Uterus (tissue), 4 donors: ENCODE data around the gene HSPG2. TPM values are rescaled to one million over a fixed set of nuclear protein-coding genes. Genes with fewer than 3 reads are reported as not detected.

Experiments used
- DNase-seq, 2 donors: peaks; one replicate each; pipeline ENCODE4 v3.0.0-alpha.2; 2019 to 2020
- H3K27ac ChIP-seq, 2 donors: fragments of 200-600 bp; sonication (generic); 1 replicate in 1 of 2; 2 replicates in 1 of 2; pipeline ENCODE4 v1.5.1; 2016 to 2018
- H3K27me3 ChIP-seq, 2 donors: fragments of 200-600 bp; sonication (generic); one replicate each; pipeline ENCODE4 v1.5.1; 2018 to 2019; ENCODE audit warnings: control low read depth in 1 of 2
- H3K36me3 ChIP-seq, 2 donors: fragments of 200-600 bp; sonication (generic); one replicate each; pipeline ENCODE4 v1.5.1; 2019; ENCODE audit warnings: control low read depth in 1 of 2
- H3K4me1 ChIP-seq, 2 donors: fragments of 200-600 bp; sonication (generic); one replicate each; pipeline ENCODE4 v1.5.1; 2018 to 2019; ENCODE audit warnings: control low read depth in 1 of 2
- H3K4me3 ChIP-seq, 2 donors: fragments of 200-600 bp; sonication (generic); 1 replicate in 1 of 2; 2 replicates in 1 of 2; pipeline ENCODE4 v1.5.1; 2018 to 2019; ENCODE audit warnings: mild to moderate bottlenecking in 1 of 2
- H3K9me3 ChIP-seq, 2 donors: fragments of 200-600 bp; sonication (generic); one replicate each; pipeline ENCODE4 v1.5.1; 2019; ENCODE audit warnings: control low read depth in 1 of 2
- CTCF ChIP-seq, 4 experiments: fragments of 200-600 bp in 2 of 4; fragments of 450-650 bp in 2 of 4; sonication (generic) in 2 of 4; IDR thresholded peaks; one replicate each; pipeline ENCODE4 v1.5.1; 2016 to 2019; ENCODE audit warnings: antibody characterized with exemption in 4 of 4, mild to moderate bottlenecking in 2 of 4, moderate library complexity in 1 of 4
- POLR2A ChIP-seq, 2 donors: fragments of 450-650 bp; IDR thresholded peaks; one replicate each; pipeline ENCODE4 v1.6.1; 2016; ENCODE audit warnings: antibody characterized with exemption in 2 of 2, mild to moderate bottlenecking in 1 of 2, moderate library complexity in 1 of 2
- intact Hi-C: fragments of 100-400 bp; cut with DNase I; formaldehyde crosslinking; loops from one replicate; pipeline ENCODE4 v1.15.1; 2023; ENCODE audit warnings: low total_unique reads
- total RNA-seq, 4 donors: library from RNA; depleted of rRNA in 3 of 4; stranded (reverse); fragments of >200 nt in 3 of 4; gene quantifications; one replicate each; pipeline versions ENCODE4 v1.1.0 to v1.2.4, GENCODE V29; 2014 to 2023
- donor health status: DM: yes; HTN: yes; CAD: no.

Gene HSPG2
- total RNA-seq, 4 donors from 2014 or later = 96.8 to 677 (median 290) TPM

GRCh38 chr1:21814241-21814918 is 122.7 kb downstream of the HSPG2 start:
- TF ChIP-seq POLR2A (IDR thresholded peaks at IDR 0.05) (no peak), CTCF (IDR thresholded peaks at IDR 0.05) (peak in 3 of 4 experiments; percentile 27 to 48 (median 36))
- intact Hi-C loops = no loop called here
- DNase-seq = no peak
- no peak overlapping the region for H3K4me3 ChIP-seq
- no peaks in the 10 kb centered on the region for H3K36me3 ChIP-seq
- no peaks in the 10 kb centered on the region for H3K9me3 ChIP-seq
- no peak overlapping the region for H3K27ac ChIP-seq
- H3K4me1 ChIP-seq = peaks cover 0 to 4% of the 10 kb centered on the region in 2 donors
- H3K27me3 ChIP-seq = peaks cover 0 to 10% of the 10 kb centered on the region in 2 donors

- Histone ChIP-seq H3K27ac (no peak overlapping the region), H3K36me3 (no peaks in the 10 kb centered on the region), H3K27me3 (peaks cover 0 to 10% of the 10 kb centered on the region in 2 donors), H3K4me3 (no peak overlapping the region), H3K9me3 (no peaks in the 10 kb centered on the region), H3K4me1 (peaks cover 0 to 4% of the 10 kb centered on the region in 2 donors)
- TF ChIP-seq CTCF (IDR thresholded peaks at IDR 0.05) = no peak
- TF ChIP-seq POLR2A (IDR thresholded peaks at IDR 0.05) = no peak
- DNase-seq = no peak
- intact Hi-C loops = no loop called here
Observed at GRCh38 chr1:21813542-21813941, 123.6 kb downstream of the HSPG2 start.

GRCh38 chr1:21811875-21812305 is 125.2 kb downstream of the HSPG2 start, which contains the start of gene LDLRAD2:
TSS of gene LDLRAD2 (plus strand) at chr1:21812265. CDS start at chr1:21812452, 187 bp downstream.
- peaks cover 0 to 4% of the 10 kb centered on the region in 2 donors for H3K4me1 ChIP-seq
- peaks cover 0 to 10% of the 10 kb centered on the region in 2 donors for H3K27me3 ChIP-seq
- TF ChIP-seq POLR2A (IDR thresholded peaks at IDR 0.05) (no peak), CTCF (IDR thresholded peaks at IDR 0.05) (no peak)
- no peak within 1 kb of the TSS for H3K4me3 ChIP-seq
- intact Hi-C loops = no loop called here
- no peak within 1 kb of the TSS for H3K27ac ChIP-seq
- no peaks in the 10 kb centered on the region for H3K36me3 ChIP-seq
- H3K9me3 ChIP-seq = no peaks in the 10 kb centered on the region
- no peak for DNase-seq

- no peak overlapping the region for H3K4me3 ChIP-seq
Observed at GRCh38 chr1:21804536-21804935, 132.6 kb downstream of the HSPG2 start.

More at GRCh38 chr1:21804536-21804935, 132.6 kb downstream of the HSPG2 start:
- intact Hi-C loops = no loop called here
- no peak for TF ChIP-seq CTCF (IDR thresholded peaks at IDR 0.05)
- no peak for TF ChIP-seq POLR2A (IDR thresholded peaks at IDR 0.05)
- no peaks in the 10 kb centered on the region for H3K9me3 ChIP-seq
- no peak overlapping the region for H3K27ac ChIP-seq
- no peaks in the 10 kb centered on the region for H3K36me3 ChIP-seq
- H3K27me3 ChIP-seq = no peaks in the 10 kb centered on the region
- no peak for DNase-seq
- H3K4me1 ChIP-seq = no peaks in the 10 kb centered on the region
